ENCODE measurements around the gene TANC1. TPM values are rescaled to one million over a fixed set of nuclear protein-coding genes. Genes with fewer than 3 reads are reported as not detected.

Gene TANC1
- total RNA-seq, 3 donors from 2014 or later = 0.33 to 0.40 (median 0.34) TPM

DNA sequence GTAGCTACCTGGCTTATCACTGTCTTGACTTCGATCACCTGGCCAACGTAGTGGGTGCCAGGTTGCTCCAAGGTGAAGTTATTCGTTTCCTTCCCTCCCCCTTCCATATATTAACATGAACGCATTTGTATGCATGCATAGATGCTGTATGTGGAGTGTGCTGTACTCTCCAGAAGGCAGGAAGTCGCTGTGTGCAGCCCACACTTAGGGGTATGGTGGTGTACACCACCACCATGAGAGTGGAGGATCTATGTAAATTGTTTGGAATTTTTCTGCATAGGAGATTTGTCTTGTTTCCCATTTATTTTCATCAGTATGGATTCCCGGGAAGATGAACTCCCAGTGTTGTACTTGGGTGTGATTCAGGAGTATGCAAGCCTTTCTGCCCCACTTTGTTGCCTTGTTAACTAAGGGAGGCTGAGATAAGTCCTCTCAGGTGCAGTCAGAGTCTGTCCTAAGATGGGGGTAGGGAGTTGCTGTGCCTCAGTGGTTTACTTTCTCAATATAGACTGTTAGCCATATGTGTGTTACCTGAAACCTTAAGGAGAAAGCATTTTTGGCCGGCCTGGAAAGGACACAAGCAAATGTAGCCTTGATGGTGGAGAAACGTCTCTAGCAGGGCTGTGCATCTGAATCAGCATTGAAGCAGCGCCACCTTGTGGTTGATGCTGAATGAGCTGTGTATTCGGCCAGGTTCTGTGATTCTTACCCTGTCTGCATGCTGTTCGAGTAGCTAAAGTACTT is 149.8 kb downstream of the TANC1 start:
- Mint-ChIP-seq H3K36me3 (ENCODE audit: insufficient read depth) (no peaks in the 10 kb centered on the region), H3K4me3 (no peak overlapping the region), H3K4me1 (ENCODE audit: low read depth) (no peaks in the 10 kb centered on the region), H3K27me3 (ENCODE audit: low read depth) (no peaks in the 10 kb centered on the region), H3K9me3 (no peaks in the 10 kb centered on the region)
- ATAC-seq (peak; percentile 63 to 75), DNase-seq (peak; percentile 75)

DNA sequence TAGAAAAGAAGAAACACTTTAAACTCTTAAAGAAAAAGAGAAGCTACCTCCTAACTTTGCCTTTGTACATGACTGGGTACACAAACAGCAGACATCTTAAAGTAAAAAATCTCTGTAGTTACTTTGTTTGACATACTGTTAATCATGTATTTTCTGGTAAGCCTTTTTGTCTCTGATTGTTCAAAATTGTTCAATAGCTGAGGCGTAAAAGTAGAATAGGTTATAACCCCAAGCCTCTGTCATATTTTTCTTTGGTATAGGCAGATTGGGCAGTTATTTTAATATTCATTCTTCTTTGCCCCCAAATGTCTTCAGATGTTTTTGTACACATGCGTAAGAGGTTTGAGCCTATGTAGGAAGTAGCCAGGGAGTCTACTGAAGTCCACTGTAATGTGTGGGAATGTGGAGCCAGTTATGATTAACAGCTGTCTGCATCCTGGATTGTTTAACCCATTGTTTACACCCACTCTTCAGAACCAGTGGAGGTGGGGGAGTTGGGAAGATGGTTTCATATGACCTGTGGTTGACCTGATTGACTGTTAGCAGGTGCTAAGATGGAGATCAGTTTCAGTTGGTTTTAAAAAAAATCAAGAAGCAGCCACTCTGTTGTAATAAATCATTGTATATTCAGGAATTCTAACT is 150.5 kb downstream of the TANC1 start:
- H3K9me3 Mint-ChIP-seq = no peaks in the 10 kb centered on the region
- H3K27me3 Mint-ChIP-seq (ENCODE audit: low read depth) = no peaks in the 10 kb centered on the region
- DNase-seq (no peak), ATAC-seq (no peak)
- no peaks in the 10 kb centered on the region for H3K36me3 Mint-ChIP-seq (ENCODE audit: insufficient read depth)
- no peak overlapping the region for H3K4me3 Mint-ChIP-seq
- peaks cover 2% of the 10 kb centered on the region for H3K4me1 Mint-ChIP-seq (ENCODE audit: low read depth)

- Mint-ChIP-seq H3K36me3 (ENCODE audit: insufficient read depth) (no peaks in the 10 kb centered on the region), H3K9me3 (no peaks in the 10 kb centered on the region), H3K4me3 (no peak overlapping the region), H3K27me3 (ENCODE audit: low read depth) (no peaks in the 10 kb centered on the region), H3K4me1 (ENCODE audit: low read depth) (peaks cover 10% of the 10 kb centered on the region)
- DNase-seq (no peak), ATAC-seq (no peak)
Measured at GRCh38 chr2:159119652-159120257, 151.3 kb downstream of the TANC1 start.

DNA sequence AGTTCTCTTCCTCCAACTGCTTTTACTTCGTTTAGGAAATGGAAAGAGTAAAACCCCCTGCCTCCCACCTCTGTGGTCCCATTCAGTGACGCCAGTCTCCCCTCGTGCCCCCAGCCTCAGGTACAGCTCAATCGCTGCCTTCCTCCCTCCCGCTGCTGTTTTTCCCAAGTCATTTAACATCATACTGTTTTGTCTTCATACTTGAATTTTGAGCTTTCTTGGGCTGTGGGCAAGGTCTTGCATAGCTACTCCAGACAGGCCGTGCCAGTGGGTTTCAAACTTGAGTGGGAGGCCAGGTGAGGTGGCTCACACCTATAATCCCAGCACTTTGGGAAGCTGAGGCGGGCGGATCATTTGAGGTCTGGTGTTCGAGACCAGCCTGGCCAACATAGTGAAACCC is 155.3 kb downstream of the TANC1 start:
- no peaks in the 10 kb centered on the region for H3K27me3 Mint-ChIP-seq (ENCODE audit: low read depth)
- no peaks in the 10 kb centered on the region for H3K9me3 Mint-ChIP-seq
- H3K4me1 Mint-ChIP-seq (ENCODE audit: low read depth) = peaks cover 18% of the 10 kb centered on the region
- no peak overlapping the region for H3K4me3 Mint-ChIP-seq
- H3K36me3 Mint-ChIP-seq (ENCODE audit: insufficient read depth) = no peaks in the 10 kb centered on the region
- DNase-seq (no peak), ATAC-seq (no peak)

DNA sequence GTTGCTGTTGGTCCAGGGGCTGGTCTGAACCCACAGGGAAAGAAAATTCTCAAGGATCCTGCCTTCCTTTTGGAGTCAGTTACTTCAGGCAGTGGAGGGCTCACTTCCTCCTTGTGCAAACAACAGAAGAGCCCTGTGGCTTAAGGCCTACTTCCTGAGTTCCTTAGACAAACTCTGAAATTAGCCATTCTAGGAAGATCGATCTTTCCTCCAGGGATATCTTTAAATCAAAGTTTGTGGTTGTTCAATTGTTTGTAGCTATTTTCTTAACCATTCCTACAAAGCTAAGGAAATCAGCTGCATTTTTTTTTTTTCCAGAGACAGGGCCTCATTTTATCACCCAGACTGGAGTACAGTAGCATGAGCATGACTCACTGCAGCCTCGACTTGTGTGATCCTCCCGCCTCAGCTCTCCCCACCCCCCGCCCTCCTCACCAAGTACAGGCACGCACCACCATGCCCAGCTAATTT is 156.0 kb downstream of the TANC1 start:
- no peak overlapping the region for H3K4me3 Mint-ChIP-seq
- no peaks in the 10 kb centered on the region for H3K9me3 Mint-ChIP-seq
- no peaks in the 10 kb centered on the region for H3K36me3 Mint-ChIP-seq (ENCODE audit: insufficient read depth)
- DNase-seq (peak; percentile 14), ATAC-seq (peak; percentile 75 to 87)
- H3K4me1 Mint-ChIP-seq (ENCODE audit: low read depth) = peaks cover 22% of the 10 kb centered on the region
- no peaks in the 10 kb centered on the region for H3K27me3 Mint-ChIP-seq (ENCODE audit: low read depth)

GRCh38 chr2:159124931-159125467 is 156.6 kb downstream of the TANC1 start:
- Mint-ChIP-seq H3K36me3 (ENCODE audit: insufficient read depth) (no peaks in the 10 kb centered on the region), H3K9me3 (no peaks in the 10 kb centered on the region), H3K27me3 (ENCODE audit: low read depth) (no peaks in the 10 kb centered on the region), H3K4me3 (no peak overlapping the region), H3K4me1 (ENCODE audit: low read depth) (peaks cover 23% of the 10 kb centered on the region)
- no peak for ATAC-seq
- DNase-seq = no peak

GRCh38 chr2:159125858-159126257 is 157.4 kb downstream of the TANC1 start:
- H3K27me3 Mint-ChIP-seq (ENCODE audit: low read depth) = no peaks in the 10 kb centered on the region
- ATAC-seq = no peak

GRCh38 chr2:159126432-159127022 is 158.1 kb downstream of the TANC1 start:
- ATAC-seq (no peak), DNase-seq (no peak)
- Mint-ChIP-seq H3K4me1 (ENCODE audit: low read depth) (peaks cover 25% of the 10 kb centered on the region), H3K9me3 (no peaks in the 10 kb centered on the region), H3K27me3 (ENCODE audit: low read depth) (no peaks in the 10 kb centered on the region), H3K4me3 (no peak overlapping the region), H3K36me3 (ENCODE audit: insufficient read depth) (no peaks in the 10 kb centered on the region)

More at GRCh38 chr2:159125858-159126257, 157.4 kb downstream of the TANC1 start:
- no peak overlapping the region for H3K4me3 Mint-ChIP-seq
- H3K4me1 Mint-ChIP-seq (ENCODE audit: low read depth) = peaks cover 24% of the 10 kb centered on the region
- DNase-seq = no peak
- no peaks in the 10 kb centered on the region for H3K9me3 Mint-ChIP-seq
- no peaks in the 10 kb centered on the region for H3K36me3 Mint-ChIP-seq (ENCODE audit: insufficient read depth)

- DNase-seq (no peak), ATAC-seq (no peak)
- no peaks in the 10 kb centered on the region for H3K36me3 Mint-ChIP-seq (ENCODE audit: insufficient read depth)
- H3K4me3 Mint-ChIP-seq = no peak overlapping the region
- H3K9me3 Mint-ChIP-seq = no peaks in the 10 kb centered on the region
- peaks cover 27% of the 10 kb centered on the region for H3K4me1 Mint-ChIP-seq (ENCODE audit: low read depth)
- no peaks in the 10 kb centered on the region for H3K27me3 Mint-ChIP-seq (ENCODE audit: low read depth)
Measured at GRCh38 chr2:159128191-159128590, 159.8 kb downstream of the TANC1 start.

DNA sequence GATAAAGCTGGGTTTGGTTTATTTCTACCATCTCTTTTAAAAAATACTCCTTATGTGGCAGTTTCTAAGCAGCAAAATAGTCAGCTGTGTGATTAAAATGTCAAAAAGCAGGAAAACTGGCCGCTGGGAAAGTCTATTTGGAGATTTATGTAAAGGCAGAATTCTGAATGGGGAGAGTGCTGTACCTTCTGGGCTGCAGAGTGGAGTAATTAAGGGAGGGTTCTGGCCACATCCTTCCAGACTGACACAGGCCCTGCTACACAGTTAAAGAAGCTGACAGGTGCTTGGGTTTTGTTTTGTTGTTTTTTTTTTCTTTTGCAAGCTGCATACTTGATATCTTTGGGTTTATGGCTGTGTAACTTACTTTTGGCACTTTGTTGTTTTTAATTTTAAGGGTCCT is 160.8 kb downstream of the TANC1 start:
- Mint-ChIP-seq H3K4me3 (no peak overlapping the region), H3K36me3 (ENCODE audit: insufficient read depth) (no peaks in the 10 kb centered on the region), H3K9me3 (no peaks in the 10 kb centered on the region), H3K4me1 (ENCODE audit: low read depth) (peaks cover 22% of the 10 kb centered on the region), H3K27me3 (ENCODE audit: low read depth) (no peaks in the 10 kb centered on the region)
- DNase-seq (no peak), ATAC-seq (no peak)

- DNase-seq = no peak
- peaks cover 17% of the 10 kb centered on the region for H3K4me1 Mint-ChIP-seq (ENCODE audit: low read depth)
- H3K4me3 Mint-ChIP-seq = no peak overlapping the region
- H3K36me3 Mint-ChIP-seq (ENCODE audit: insufficient read depth) = no peaks in the 10 kb centered on the region
- H3K9me3 Mint-ChIP-seq = no peaks in the 10 kb centered on the region
- ATAC-seq = no peak
- H3K27me3 Mint-ChIP-seq (ENCODE audit: low read depth) = no peaks in the 10 kb centered on the region
Measured at GRCh38 chr2:159129824-159130223, 161.4 kb downstream of the TANC1 start.

- H3K4me1 Mint-ChIP-seq (ENCODE audit: low read depth) = peaks cover 12% of the 10 kb centered on the region
- ATAC-seq = no peak
- DNase-seq = no peak
- no peaks in the 10 kb centered on the region for H3K9me3 Mint-ChIP-seq
- no peaks in the 10 kb centered on the region for H3K27me3 Mint-ChIP-seq (ENCODE audit: low read depth)
- H3K4me3 Mint-ChIP-seq = no peak overlapping the region
- no peaks in the 10 kb centered on the region for H3K36me3 Mint-ChIP-seq (ENCODE audit: insufficient read depth)
Measured at GRCh38 chr2:159130302-159130701, 161.9 kb downstream of the TANC1 start.

DNA sequence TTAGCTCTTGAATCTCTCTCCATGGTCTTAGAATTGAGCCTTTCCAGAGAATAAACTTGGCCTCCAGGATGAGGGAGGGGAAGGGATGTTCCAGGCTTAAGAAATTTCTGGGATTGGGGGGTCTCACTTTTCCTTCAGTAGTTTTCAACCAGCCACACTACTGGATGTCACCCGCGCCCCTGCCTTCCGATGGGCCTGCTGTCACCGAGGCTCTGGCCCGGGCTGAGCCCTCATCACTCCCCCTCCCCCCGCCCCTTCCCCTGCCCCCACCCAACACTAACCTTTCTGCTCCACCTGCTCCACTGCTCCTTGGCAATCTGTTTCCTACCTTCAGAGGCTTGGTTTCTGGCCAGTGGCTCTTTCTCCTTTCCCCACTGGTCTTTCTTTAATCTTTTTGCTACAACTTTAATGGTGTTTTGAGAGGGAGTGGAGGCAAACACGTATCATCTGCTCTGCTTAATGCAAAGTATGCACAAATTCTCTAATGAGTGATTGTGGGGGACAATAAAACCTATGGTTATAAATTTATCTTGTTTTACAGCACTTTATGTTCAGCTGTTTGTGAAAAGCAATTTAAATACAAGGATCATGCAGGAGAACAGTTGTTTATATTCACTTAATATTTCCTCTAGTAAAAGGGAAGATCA is 162.9 kb downstream of the TANC1 start:
- Mint-ChIP-seq H3K36me3 (ENCODE audit: insufficient read depth) (no peaks in the 10 kb centered on the region), H3K4me3 (no peak overlapping the region), H3K9me3 (no peaks in the 10 kb centered on the region), H3K27me3 (ENCODE audit: low read depth) (no peaks in the 10 kb centered on the region), H3K4me1 (ENCODE audit: low read depth) (peaks cover 9% of the 10 kb centered on the region)
- DNase-seq = no peak
- no peak for ATAC-seq

GRCh38 chr2:159131914-159132281 is 163.5 kb downstream of the TANC1 start:
- Mint-ChIP-seq H3K9me3 (no peaks in the 10 kb centered on the region), H3K27me3 (ENCODE audit: low read depth) (no peaks in the 10 kb centered on the region), H3K4me3 (no peak overlapping the region), H3K4me1 (ENCODE audit: low read depth) (peaks cover 9% of the 10 kb centered on the region), H3K36me3 (ENCODE audit: insufficient read depth) (no peaks in the 10 kb centered on the region)
- ATAC-seq = no peak
- no peak for DNase-seq
